ENCODE results near the gene EXOC6B.

DNA sequence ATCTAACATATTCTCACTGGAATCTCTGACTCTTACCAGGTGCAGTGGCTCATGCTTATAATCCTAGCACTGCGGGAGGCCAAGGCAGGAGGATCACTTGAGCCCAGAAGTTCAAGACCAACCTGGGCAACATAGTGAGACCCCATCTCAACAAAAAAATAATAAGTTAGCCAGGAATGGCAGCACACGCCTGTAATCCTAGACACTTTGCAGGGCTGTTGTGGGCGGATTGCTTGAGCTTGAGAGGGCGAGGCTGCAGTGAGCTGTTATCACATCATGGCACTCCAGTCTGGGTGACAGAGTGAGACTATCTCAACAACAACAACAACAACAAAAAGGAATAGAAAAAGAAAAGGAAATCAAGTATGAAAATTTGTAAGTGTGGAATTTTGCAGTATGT lies 371.6 kb downstream of the EXOC6B start:
- TF ChIP-seq, protein P1, sequence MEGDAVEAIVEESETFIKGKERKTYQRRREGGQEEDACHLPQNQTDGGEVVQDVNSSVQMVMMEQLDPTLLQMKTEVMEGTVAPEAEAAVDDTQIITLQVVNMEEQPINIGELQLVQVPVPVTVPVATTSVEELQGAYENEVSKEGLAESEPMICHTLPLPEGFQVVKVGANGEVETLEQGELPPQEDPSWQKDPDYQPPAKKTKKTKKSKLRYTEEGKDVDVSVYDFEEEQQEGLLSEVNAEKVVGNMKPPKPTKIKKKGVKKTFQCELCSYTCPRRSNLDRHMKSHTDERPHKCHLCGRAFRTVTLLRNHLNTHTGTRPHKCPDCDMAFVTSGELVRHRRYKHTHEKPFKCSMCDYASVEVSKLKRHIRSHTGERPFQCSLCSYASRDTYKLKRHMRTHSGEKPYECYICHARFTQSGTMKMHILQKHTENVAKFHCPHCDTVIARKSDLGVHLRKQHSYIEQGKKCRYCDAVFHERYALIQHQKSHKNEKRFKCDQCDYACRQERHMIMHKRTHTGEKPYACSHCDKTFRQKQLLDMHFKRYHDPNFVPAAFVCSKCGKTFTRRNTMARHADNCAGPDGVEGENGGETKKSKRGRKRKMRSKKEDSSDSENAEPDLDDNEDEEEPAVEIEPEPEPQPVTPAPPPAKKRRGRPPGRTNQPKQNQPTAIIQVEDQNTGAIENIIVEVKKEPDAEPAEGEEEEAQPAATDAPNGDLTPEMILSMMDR (IDR thresholded peaks at IDR 0.05; ENCODE audit: low read depth, low read length) = no peak
- TF ChIP-seq EZH2phosphoT487 (IDR thresholded peaks at IDR 0.05; ENCODE audit: low read depth) = no peak
